ENCODE measurements around the gene E2F1. TPM values are rescaled to one million over a fixed set of nuclear protein-coding genes. Genes with fewer than 3 reads are reported as not detected.

Gene E2F1
- total RNA-seq, 2 experiments from 2014 or later: 128 to 148 TPM

DNA sequence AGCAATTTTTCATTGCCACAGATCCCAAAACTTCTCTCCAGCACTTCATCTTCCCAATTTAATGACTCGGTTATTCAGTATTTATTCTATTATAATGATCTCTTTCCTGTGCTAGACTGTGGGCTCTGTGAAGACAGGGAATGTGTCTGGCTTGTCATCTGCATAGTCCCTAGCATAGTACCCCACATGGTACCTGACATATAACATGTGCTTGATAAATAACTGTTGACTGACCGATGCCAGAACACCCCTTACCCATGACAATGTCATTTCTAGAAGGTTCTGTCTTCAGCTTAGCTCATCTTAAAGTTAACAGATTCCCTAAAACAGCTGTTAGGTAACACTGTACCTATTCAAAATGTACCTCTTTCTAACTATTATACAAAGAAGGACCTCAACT is 30.3 kb upstream of the E2F1 start:
- Histone ChIP-seq H3K27ac (ENCODE audit: low read depth, low read length, poor library complexity, severe bottlenecking) (no peak overlapping the region), H4K20me1 (ENCODE audit: insufficient read depth, low read length) (no peaks in the 10 kb centered on the region), H3K9me2 (ENCODE audit: insufficient read depth, low read length) (no peaks in the 10 kb centered on the region), H3K4me3 (ENCODE audit: low read depth, low read length, poor library complexity, severe bottlenecking) (no peak overlapping the region), H3K79me2 (ENCODE audit: insufficient read depth, low read depth, low read length) (no peaks in the 10 kb centered on the region), H3K36me3 (ENCODE audit: insufficient read depth, low read length) (no peaks in the 10 kb centered on the region), H3K4me1 (ENCODE audit: insufficient read depth, low read length, poor library complexity, severe bottlenecking) (peaks cover 6% of the 10 kb centered on the region), H2AFZ (ENCODE audit: low read length) (no peak overlapping the region), H3K4me2 (ENCODE audit: low read length) (no peak overlapping the region), H3K9me3 (ENCODE audit: low read length) (no peaks in the 10 kb centered on the region)
- TF ChIP-seq, protein P1, sequence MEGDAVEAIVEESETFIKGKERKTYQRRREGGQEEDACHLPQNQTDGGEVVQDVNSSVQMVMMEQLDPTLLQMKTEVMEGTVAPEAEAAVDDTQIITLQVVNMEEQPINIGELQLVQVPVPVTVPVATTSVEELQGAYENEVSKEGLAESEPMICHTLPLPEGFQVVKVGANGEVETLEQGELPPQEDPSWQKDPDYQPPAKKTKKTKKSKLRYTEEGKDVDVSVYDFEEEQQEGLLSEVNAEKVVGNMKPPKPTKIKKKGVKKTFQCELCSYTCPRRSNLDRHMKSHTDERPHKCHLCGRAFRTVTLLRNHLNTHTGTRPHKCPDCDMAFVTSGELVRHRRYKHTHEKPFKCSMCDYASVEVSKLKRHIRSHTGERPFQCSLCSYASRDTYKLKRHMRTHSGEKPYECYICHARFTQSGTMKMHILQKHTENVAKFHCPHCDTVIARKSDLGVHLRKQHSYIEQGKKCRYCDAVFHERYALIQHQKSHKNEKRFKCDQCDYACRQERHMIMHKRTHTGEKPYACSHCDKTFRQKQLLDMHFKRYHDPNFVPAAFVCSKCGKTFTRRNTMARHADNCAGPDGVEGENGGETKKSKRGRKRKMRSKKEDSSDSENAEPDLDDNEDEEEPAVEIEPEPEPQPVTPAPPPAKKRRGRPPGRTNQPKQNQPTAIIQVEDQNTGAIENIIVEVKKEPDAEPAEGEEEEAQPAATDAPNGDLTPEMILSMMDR (conservative IDR thresholded peaks at IDR 0.05; ENCODE audit: low read length): no peak
- TF ChIP-seq EZH2phosphoT487 (IDR thresholded peaks at IDR 0.05; ENCODE audit: borderline replicate concordance, low read depth, low read length): no peak
- no peak for DNase-seq (ENCODE audit: low spot score)
- ChIA-PET CTCF (ENCODE audit: unreplicated experiment) (no interaction called here), POLR2A (no interaction called here)
- no TSS peak for BruUV-seq (replicated peaks)
- intact Hi-C loops (cut with micrococcal nuclease; ENCODE audit: unreplicated experiment): no loop called here

DNA sequence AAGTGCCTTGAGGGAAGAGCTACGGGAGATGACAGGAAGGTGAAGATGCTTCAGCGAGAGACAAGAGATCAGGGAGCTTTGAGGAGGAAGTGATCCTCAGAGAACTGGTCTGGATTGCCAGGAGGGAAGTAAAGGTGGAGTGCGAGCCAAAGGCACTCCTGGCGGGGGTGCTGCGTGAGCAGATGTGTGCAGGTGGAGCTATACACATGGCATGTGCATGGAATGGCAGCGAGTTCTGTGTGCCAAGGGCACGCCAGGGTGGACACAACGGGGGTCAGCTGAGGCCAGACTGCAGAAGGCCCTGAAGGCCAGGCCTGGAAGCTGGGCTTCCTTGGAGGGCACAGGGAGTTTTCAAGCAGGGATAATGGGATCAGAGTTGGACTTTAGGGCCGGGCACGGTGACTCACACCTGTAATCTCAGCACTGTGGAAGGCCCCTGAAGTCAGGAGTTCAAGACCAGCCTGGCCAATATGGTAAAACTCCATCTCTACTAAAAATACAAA is 27.7 kb upstream of the E2F1 start:
- POLR2A ChIA-PET: no interaction called here
- Histone ChIP-seq H3K9me2 (ENCODE audit: insufficient read depth, low read length) (no peaks in the 10 kb centered on the region), H3K4me3 (ENCODE audit: low read depth, low read length, poor library complexity, severe bottlenecking) (no peak overlapping the region), H3K79me2 (ENCODE audit: insufficient read depth, low read depth, low read length) (no peaks in the 10 kb centered on the region), H4K20me1 (ENCODE audit: insufficient read depth, low read length) (no peaks in the 10 kb centered on the region), H3K4me2 (ENCODE audit: low read length) (no peak overlapping the region), H2AFZ (ENCODE audit: low read length) (no peak overlapping the region), H3K9me3 (ENCODE audit: low read length) (no peaks in the 10 kb centered on the region), H3K27ac (ENCODE audit: low read depth, low read length, poor library complexity, severe bottlenecking) (no peak overlapping the region), H3K4me1 (ENCODE audit: insufficient read depth, low read length, poor library complexity, severe bottlenecking) (no peaks in the 10 kb centered on the region), H3K36me3 (ENCODE audit: insufficient read depth, low read length) (no peaks in the 10 kb centered on the region)
- DNase-seq (ENCODE audit: low spot score): no peak
- CTCF ChIA-PET (ENCODE audit: unreplicated experiment): interaction anchor here (0.6 kb wide), 1 partner anchor 149 kb away, joined by 3 read pairs; no protein-coding TSS in a partner anchor
- BruUV-seq (replicated peaks): no TSS peak
- intact Hi-C loops (cut with micrococcal nuclease; ENCODE audit: unreplicated experiment): no loop called here
- TF ChIP-seq EZH2phosphoT487 (IDR thresholded peaks at IDR 0.05; ENCODE audit: borderline replicate concordance, low read depth, low read length): no peak
- TF ChIP-seq, protein P1 (conservative IDR thresholded peaks at IDR 0.05; ENCODE audit: low read length): no peak

DNA sequence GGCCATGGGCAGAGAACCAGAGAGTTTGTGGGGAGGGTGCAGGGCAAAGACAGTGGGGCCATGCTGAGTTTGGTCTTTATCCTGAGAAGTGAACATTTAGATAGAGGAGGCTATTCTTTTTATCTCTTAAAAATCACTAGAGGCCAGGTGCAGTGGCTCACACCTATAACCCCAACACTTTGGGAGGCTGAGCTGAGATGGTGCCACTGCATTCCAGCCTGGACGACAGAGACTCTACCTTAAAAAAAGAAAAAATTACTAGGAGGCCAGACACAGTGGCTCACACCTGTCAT is 25.2 kb upstream of the E2F1 start:
- CTCF ChIA-PET (ENCODE audit: unreplicated experiment): no interaction called here
- no peak overlapping the region for H3K4me2 ChIP-seq (ENCODE audit: low read length)

More for the DNA sequence above, 25.2 kb upstream of the E2F1 start:
- no peak overlapping the region for H2AFZ ChIP-seq (ENCODE audit: low read length)
- H3K4me1 ChIP-seq (ENCODE audit: insufficient read depth, low read length, poor library complexity, severe bottlenecking): no peaks in the 10 kb centered on the region
- TF ChIP-seq EZH2phosphoT487 (IDR thresholded peaks at IDR 0.05; ENCODE audit: borderline replicate concordance, low read depth, low read length): no peak
- TF ChIP-seq, protein P1 (conservative IDR thresholded peaks at IDR 0.05; ENCODE audit: low read length): no peak
- no peaks in the 10 kb centered on the region for H3K36me3 ChIP-seq (ENCODE audit: insufficient read depth, low read length)
- H4K20me1 ChIP-seq (ENCODE audit: insufficient read depth, low read length): no peaks in the 10 kb centered on the region
- intact Hi-C loops (cut with micrococcal nuclease; ENCODE audit: unreplicated experiment): no loop called here
- POLR2A ChIA-PET: no interaction called here
- no TSS peak for BruUV-seq (replicated peaks)
- H3K9me3 ChIP-seq (ENCODE audit: low read length): no peaks in the 10 kb centered on the region
- H3K27ac ChIP-seq (ENCODE audit: low read depth, low read length, poor library complexity, severe bottlenecking): no peak overlapping the region
- H3K79me2 ChIP-seq (ENCODE audit: insufficient read depth, low read depth, low read length): no peaks in the 10 kb centered on the region
- H3K4me3 ChIP-seq (ENCODE audit: low read depth, low read length, poor library complexity, severe bottlenecking): no peak overlapping the region
- DNase-seq (ENCODE audit: low spot score): no peak
- H3K9me2 ChIP-seq (ENCODE audit: insufficient read depth, low read length): no peaks in the 10 kb centered on the region

Measured in OCI-LY7 (cell line).